Measurements from ENCODE around the gene ANO8. TPM values are rescaled to one million over a fixed set of nuclear protein-coding genes. Genes with fewer than 3 reads are reported as not detected.

ANO8 gene
- polyA plus RNA-seq, 3 donors: 0.11 to 14.1 TPM; not detected in 1

DNA sequence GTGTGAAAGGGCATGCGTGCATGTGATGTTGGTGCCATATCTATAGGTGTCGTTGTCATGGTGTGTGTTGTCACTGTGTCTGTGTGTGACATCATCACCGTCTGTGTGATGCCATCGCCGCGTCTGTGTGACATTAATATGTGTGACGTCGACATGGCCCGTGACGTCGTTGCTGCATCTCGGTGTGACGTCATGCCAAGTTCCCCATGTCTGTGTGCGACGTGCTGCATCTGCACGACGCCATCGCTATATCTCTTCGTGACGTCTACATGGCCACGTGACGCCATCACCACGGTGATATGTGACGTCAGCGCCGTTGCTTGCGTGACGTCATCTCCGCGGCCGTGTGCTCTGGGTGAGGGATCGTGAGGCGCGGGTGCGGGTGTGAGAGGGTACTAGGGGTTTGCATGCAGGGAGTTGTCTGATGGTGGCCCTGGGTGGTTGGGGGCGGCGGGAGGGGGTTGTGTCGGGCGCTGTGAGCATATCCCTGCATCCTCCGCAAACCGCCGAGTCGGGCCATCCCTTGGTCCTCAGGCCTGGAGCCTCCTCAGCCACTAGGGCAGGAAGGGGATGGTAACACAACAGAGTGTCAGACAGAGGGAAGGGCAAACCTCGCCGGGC, 17.3 kb upstream of the ANO8 start:
- no peak overlapping the region for H3K27ac ChIP-seq (ENCODE audit: low read depth in 1 of 2, low read length in 2 of 2)
- peaks cover 0 to 19% of the 10 kb centered on the region in 2 donors for H3K27me3 ChIP-seq (ENCODE audit: control insufficient read depth in 2 of 2, insufficient read depth in 2 of 2, low read length in 2 of 2)
- H3K36me3 Mint-ChIP-seq: no peaks in the 10 kb centered on the region
- 85% methylated on average over 35 of the region's 45 CpGs for WGBS (ENCODE audit: insufficient coverage)
- no peak overlapping the region for H3K4me3 ChIP-seq (replicated peaks in 1 of 3; ENCODE audit: low read depth in 2 of 3, low read length in 3 of 3)
- no peaks in the 10 kb centered on the region for H3K79me2 ChIP-seq (ENCODE audit: insufficient read depth, low read length)
- no peak overlapping the region for H3K9ac ChIP-seq (ENCODE audit: insufficient read depth, low read length, poor library complexity, severe bottlenecking)
- H3K36me3 ChIP-seq (replicated peaks in 1 of 2; ENCODE audit: control insufficient read depth in 1 of 2, insufficient read depth in 2 of 2, low read length in 2 of 2): no peaks in the 10 kb centered on the region
- intact Hi-C loops (cut with micrococcal nuclease): no loop called here
- no peak overlapping the region for H3K27ac Mint-ChIP-seq
- no peak overlapping the region for H3K4me2 ChIP-seq (replicated peaks; ENCODE audit: extremely low read depth, low read length, poor library complexity, severe bottlenecking)
- no peaks in the 10 kb centered on the region for H3K9me3 ChIP-seq (replicated peaks in 1 of 2; ENCODE audit: control insufficient read depth in 1 of 2, insufficient read depth in 1 of 2, low read length in 2 of 2)
- peaks cover 3 to 5% of the 10 kb centered on the region in 2 donors for H3K4me1 ChIP-seq (ENCODE audit: control insufficient read depth in 1 of 2, insufficient read depth in 2 of 2, low read length in 2 of 2)
- peaks cover 18% of the 10 kb centered on the region for H3K4me1 Mint-ChIP-seq
- H3K27me3 Mint-ChIP-seq (ENCODE audit: low read depth in 3 of 3): peaks cover 17 to 53% (median 44%) of the 10 kb centered on the region in 3 donors
- H4K20me1 ChIP-seq (ENCODE audit: insufficient read depth, low read length): no peaks in the 10 kb centered on the region
- no peak for TF ChIP-seq CTCF (IDR thresholded peaks at IDR 0.05)
- peak overlapping the region in 1 of 2 donors; percentile 69 for H3K4me3 Mint-ChIP-seq
- no peak for DNase-seq
- H3K9me3 Mint-ChIP-seq: peaks cover 0 to 3% (median 0%) of the 10 kb centered on the region in 7 donors
- H2AFZ ChIP-seq (ENCODE audit: insufficient read depth, low read depth, low read length, poor library complexity, severe bottlenecking): no peak overlapping the region

- no peaks in the 10 kb centered on the region for H3K36me3 Mint-ChIP-seq
- peaks cover 0 to 3% (median 0%) of the 10 kb centered on the region in 7 donors for H3K9me3 Mint-ChIP-seq
- Histone ChIP-seq H4K20me1 (ENCODE audit: insufficient read depth, low read length) (no peaks in the 10 kb centered on the region), H2AFZ (ENCODE audit: insufficient read depth, low read depth, low read length, poor library complexity, severe bottlenecking) (peak overlapping the region; percentile 53), H3K4me1 (ENCODE audit: control insufficient read depth in 1 of 2, insufficient read depth in 2 of 2, low read length in 2 of 2) (peaks cover 5 to 6% of the 10 kb centered on the region in 2 donors), H3K36me3 (replicated peaks in 1 of 2; ENCODE audit: control insufficient read depth in 1 of 2, insufficient read depth in 2 of 2, low read length in 2 of 2) (no peaks in the 10 kb centered on the region), H3K27ac (ENCODE audit: low read depth in 1 of 2, low read length in 2 of 2) (no peak overlapping the region), H3K9me3 (replicated peaks in 1 of 2; ENCODE audit: control insufficient read depth in 1 of 2, insufficient read depth in 1 of 2, low read length in 2 of 2) (no peaks in the 10 kb centered on the region), H3K27me3 (ENCODE audit: control insufficient read depth in 2 of 2, insufficient read depth in 2 of 2, low read length in 2 of 2) (peaks cover 0 to 19% of the 10 kb centered on the region in 2 donors), H3K4me3 (replicated peaks in 1 of 3; ENCODE audit: low read depth in 2 of 3, low read length in 3 of 3) (no peak overlapping the region), H3K9ac (ENCODE audit: insufficient read depth, low read length, poor library complexity, severe bottlenecking) (no peak overlapping the region), H3K4me2 (replicated peaks; ENCODE audit: extremely low read depth, low read length, poor library complexity, severe bottlenecking) (no peak overlapping the region), H3K79me2 (ENCODE audit: insufficient read depth, low read length) (no peaks in the 10 kb centered on the region)
- H3K4me3 Mint-ChIP-seq: peak overlapping the region in 1 of 2 donors; percentile 55
- TF ChIP-seq CTCF (IDR thresholded peaks at IDR 0.05): no peak
- H3K27me3 Mint-ChIP-seq (ENCODE audit: low read depth in 3 of 3): peaks cover 16 to 56% (median 40%) of the 10 kb centered on the region in 3 donors
- peaks cover 21% of the 10 kb centered on the region for H3K4me1 Mint-ChIP-seq
- H3K27ac Mint-ChIP-seq: no peak overlapping the region
- DNase-seq: no peak
- WGBS (ENCODE audit: insufficient coverage): 0% methylated on average over 8 of the region's 12 CpGs
- intact Hi-C loops (cut with micrococcal nuclease): loop anchor here in 1 of 2 donors (5.0 kb wide), 1 partner anchor 39 kb away; no protein-coding TSS in a partner anchor
These were observed 14.0 kb upstream of the ANO8 start for GRCh38 chr19:17348700-17349099.

Measured in CD14-positive monocyte (primary cell).